Neural progenitor cell (in vitro differentiated cells): ENCODE results near the gene ELF5. TPM values are rescaled to one million over a fixed set of nuclear protein-coding genes. Genes with fewer than 3 reads are reported as not detected.

Source experiments
- DNase-seq: peaks from one replicate; pipeline ENCODE4 v3.0.0-alpha.2; 2016; ENCODE audit warnings: low spot score
- H2AFZ ChIP-seq: fragments of 200-600 bp; sonication (generic); replicated peaks from 2 replicates; pipeline ENCODE4 v1.6.1; 2016; ENCODE audit warnings: antibody characterized with exemption
- H3F3A ChIP-seq: fragments of 200-600 bp; sonication (generic); 2 replicates; pipeline ENCODE4 v1.6.1; 2016; ENCODE audit warnings: antibody characterized with exemption, low read depth
- H3K27ac ChIP-seq: fragments of 200-600 bp; sonication (generic); 2 replicates; pipeline ENCODE4 v1.5.1; 2016; ENCODE audit warnings: mild to moderate bottlenecking
- H3K27me3 ChIP-seq: fragments of 200-600 bp; sonication (generic); 2 replicates; pipeline ENCODE4 v1.6.1; 2016; ENCODE audit warnings: mild to moderate bottlenecking, moderate library complexity
- H3K36me3 ChIP-seq: fragments of 200-600 bp; sonication (generic); 2 replicates; pipeline ENCODE4 v1.5.1; 2016
- H3K4me1 ChIP-seq: fragments of 200-600 bp; sonication (generic); 2 replicates; pipeline ENCODE4 v1.6.1; 2016; ENCODE audit warnings: mixed run types
- H3K4me2 ChIP-seq: fragments of 200-600 bp; sonication (generic); 2 replicates; pipeline ENCODE4 v1.6.1; 2016
- H3K4me3 ChIP-seq: fragments of 200-600 bp; sonication (generic); 2 replicates; pipeline ENCODE4 v1.5.1; 2016
- H3K79me2 ChIP-seq: fragments of 200-600 bp; sonication (generic); 2 replicates; pipeline ENCODE4 v1.6.1; 2016; ENCODE audit warnings: low read depth
- H3K9ac ChIP-seq: fragments of 200-600 bp; sonication (generic); 2 replicates; pipeline ENCODE4 v1.6.1; 2016
- H3K9me3 ChIP-seq: fragments of 200-600 bp; sonication (generic); 2 replicates; pipeline ENCODE4 v1.5.1; 2016; ENCODE audit warnings: low read depth
- H4K20me1 ChIP-seq: fragments of 200-600 bp; sonication (generic); 2 replicates; pipeline ENCODE4 v1.6.1; 2016; ENCODE audit warnings: low read depth
- H3K27ac Mint-ChIP-seq: 3 replicates; pipeline ENCODE4 v1.8.0; 2021; ENCODE audit warnings: mixed read lengths
- H3K27me3 Mint-ChIP-seq: 2 replicates; pipeline ENCODE4 v1.8.0; 2022; ENCODE audit warnings: low read depth, mild to moderate bottlenecking, inconsistent platforms, moderate library complexity, mixed read lengths; ENCODE audit not compliant: insufficient read depth
- H3K36me3 Mint-ChIP-seq: 3 replicates; pipeline ENCODE4 v1.8.0; 2021; ENCODE audit warnings: mixed read lengths
- H3K4me1 Mint-ChIP-seq: 3 replicates; pipeline ENCODE4 v1.8.0; 2021; ENCODE audit warnings: mixed read lengths
- H3K4me3 Mint-ChIP-seq: 3 replicates; pipeline ENCODE4 v1.8.0; 2021; ENCODE audit warnings: mild to moderate bottlenecking, moderate library complexity, mixed read lengths
- H3K9me3 Mint-ChIP-seq: 3 replicates; pipeline ENCODE4 v1.8.0; 2020; ENCODE audit warnings: mixed read lengths
- EZH2 ChIP-seq: fragments of 200-600 bp; sonication (generic); IDR thresholded peaks from 2 replicates; pipeline ENCODE4 v1.6.1; 2017; ENCODE audit warnings: antibody characterized with exemption, mild to moderate bottlenecking, moderate library complexity
- EZH2phosphoT487 ChIP-seq: fragments of 200-600 bp; sonication (generic); IDR thresholded peaks from 2 replicates; pipeline ENCODE4 v1.6.1; 2017; ENCODE audit warnings: antibody characterized with exemption
- total RNA-seq: library from RNA; depleted of rRNA; stranded (reverse); fragments of >200 nt; gene quantifications from 2 replicates; pipeline ENCODE4 v1.2.3, GENCODE V29; 2015; ENCODE audit warnings: low replicate concordance
- TF ChIP-seq, protein P1 (sequence below): fragments of 200-600 bp; sonication (generic); IDR thresholded peaks from 2 replicates; pipeline ENCODE4 v1.5.1; 2017; ENCODE audit warnings: antibody characterized with exemption, mild to moderate bottlenecking

Gene ELF5
- total RNA-seq, 1 donor from 2014 or later, result not detected

GRCh38 chr11:34531663-34532062, 18.1 kb upstream of the ELF5 start:
- no peaks in the 10 kb centered on the region for H3K4me1 Mint-ChIP-seq
- no peak overlapping the region for H3K27ac Mint-ChIP-seq
- H3K4me3 Mint-ChIP-seq, result no peak overlapping the region
- no peak overlapping the region for H3K27ac ChIP-seq
- TF ChIP-seq EZH2phosphoT487 (no peak), EZH2 (no peak)
- TF ChIP-seq, protein P1, sequence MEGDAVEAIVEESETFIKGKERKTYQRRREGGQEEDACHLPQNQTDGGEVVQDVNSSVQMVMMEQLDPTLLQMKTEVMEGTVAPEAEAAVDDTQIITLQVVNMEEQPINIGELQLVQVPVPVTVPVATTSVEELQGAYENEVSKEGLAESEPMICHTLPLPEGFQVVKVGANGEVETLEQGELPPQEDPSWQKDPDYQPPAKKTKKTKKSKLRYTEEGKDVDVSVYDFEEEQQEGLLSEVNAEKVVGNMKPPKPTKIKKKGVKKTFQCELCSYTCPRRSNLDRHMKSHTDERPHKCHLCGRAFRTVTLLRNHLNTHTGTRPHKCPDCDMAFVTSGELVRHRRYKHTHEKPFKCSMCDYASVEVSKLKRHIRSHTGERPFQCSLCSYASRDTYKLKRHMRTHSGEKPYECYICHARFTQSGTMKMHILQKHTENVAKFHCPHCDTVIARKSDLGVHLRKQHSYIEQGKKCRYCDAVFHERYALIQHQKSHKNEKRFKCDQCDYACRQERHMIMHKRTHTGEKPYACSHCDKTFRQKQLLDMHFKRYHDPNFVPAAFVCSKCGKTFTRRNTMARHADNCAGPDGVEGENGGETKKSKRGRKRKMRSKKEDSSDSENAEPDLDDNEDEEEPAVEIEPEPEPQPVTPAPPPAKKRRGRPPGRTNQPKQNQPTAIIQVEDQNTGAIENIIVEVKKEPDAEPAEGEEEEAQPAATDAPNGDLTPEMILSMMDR, result no peak
- H3K9me3 Mint-ChIP-seq, result no peaks in the 10 kb centered on the region
- no peaks in the 10 kb centered on the region for H3K9me3 ChIP-seq
- no peaks in the 10 kb centered on the region for H4K20me1 ChIP-seq
- no peak overlapping the region for H2AFZ ChIP-seq
- no peak for DNase-seq
- H3K4me3 ChIP-seq, result no peak overlapping the region
- no peaks in the 10 kb centered on the region for H3K36me3 Mint-ChIP-seq
- H3K36me3 ChIP-seq, result no peaks in the 10 kb centered on the region
- no peaks in the 10 kb centered on the region for H3K27me3 ChIP-seq
- H3K4me2 ChIP-seq, result no peak overlapping the region
- peaks cover 9% of the 10 kb centered on the region for H3K27me3 Mint-ChIP-seq
- no peaks in the 10 kb centered on the region for H3K79me2 ChIP-seq
- no peaks in the 10 kb centered on the region for H3F3A ChIP-seq
- no peak overlapping the region for H3K9ac ChIP-seq
- no peaks in the 10 kb centered on the region for H3K4me1 ChIP-seq

GRCh38 chr11:34530545-34531234, 17.1 kb upstream of the ELF5 start:
- H3K27ac ChIP-seq, result no peak overlapping the region
- DNase-seq, result no peak
- H2AFZ ChIP-seq, result no peak overlapping the region
- TF ChIP-seq, protein P1, result no peak
- no peak for TF ChIP-seq EZH2phosphoT487
- H3K27ac Mint-ChIP-seq, result no peak overlapping the region
- H3K27me3 Mint-ChIP-seq, result peaks cover 13% of the 10 kb centered on the region
- no peaks in the 10 kb centered on the region for H3K9me3 Mint-ChIP-seq
- H3K27me3 ChIP-seq, result no peaks in the 10 kb centered on the region
- no peaks in the 10 kb centered on the region for H3K79me2 ChIP-seq
- no peaks in the 10 kb centered on the region for H3K36me3 ChIP-seq
- no peaks in the 10 kb centered on the region for H3K4me1 Mint-ChIP-seq
- no peaks in the 10 kb centered on the region for H3K9me3 ChIP-seq
- H3F3A ChIP-seq, result no peaks in the 10 kb centered on the region
- H3K36me3 Mint-ChIP-seq, result no peaks in the 10 kb centered on the region
- no peak overlapping the region for H3K9ac ChIP-seq
- no peaks in the 10 kb centered on the region for H3K4me1 ChIP-seq
- H3K4me3 Mint-ChIP-seq, result no peak overlapping the region
- no peaks in the 10 kb centered on the region for H4K20me1 ChIP-seq
- H3K4me3 ChIP-seq, result no peak overlapping the region
- no peak overlapping the region for H3K4me2 ChIP-seq

DNA sequence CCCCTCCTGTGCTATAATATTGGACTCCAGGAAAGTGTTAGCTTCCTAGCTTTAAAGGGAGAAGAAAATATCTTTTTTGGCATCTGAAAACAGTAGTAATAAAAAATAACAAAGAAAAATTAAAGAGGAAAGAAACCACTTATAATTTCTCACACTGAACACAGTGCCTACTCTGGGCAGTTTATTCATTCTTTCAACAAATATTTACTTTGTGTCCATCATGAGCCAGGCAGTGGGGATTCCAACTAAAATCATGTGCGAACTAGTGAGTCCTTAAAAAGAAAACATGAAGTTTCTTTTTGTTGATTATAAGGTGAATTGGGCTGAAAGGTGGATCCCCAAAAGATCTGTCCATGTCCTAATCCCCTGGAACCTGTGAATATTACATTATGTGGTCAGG, 16.0 kb upstream of the ELF5 start:
- Histone ChIP-seq H3K79me2 (no peaks in the 10 kb centered on the region), H3K4me2 (no peak overlapping the region), H3K27me3 (no peaks in the 10 kb centered on the region), H4K20me1 (no peaks in the 10 kb centered on the region), H3K27ac (no peak overlapping the region), H3K9me3 (no peaks in the 10 kb centered on the region), H2AFZ (no peak overlapping the region), H3K4me3 (no peak overlapping the region), H3K9ac (no peak overlapping the region), H3K36me3 (no peaks in the 10 kb centered on the region), H3F3A (no peaks in the 10 kb centered on the region), H3K4me1 (no peaks in the 10 kb centered on the region)
- Mint-ChIP-seq H3K27me3 (peaks cover 10% of the 10 kb centered on the region), H3K27ac (no peak overlapping the region), H3K36me3 (no peaks in the 10 kb centered on the region), H3K4me3 (no peak overlapping the region), H3K4me1 (no peaks in the 10 kb centered on the region), H3K9me3 (no peaks in the 10 kb centered on the region)
- TF ChIP-seq EZH2phosphoT487, result no peak
- TF ChIP-seq, protein P1, result no peak
- no peak for TF ChIP-seq EZH2
- DNase-seq, result no peak
